HT1080 (cell line): Measurements from ENCODE around the gene PTPRD. TPM values are rescaled to one million over a fixed set of nuclear protein-coding genes. Genes with fewer than 3 reads are reported as not detected.
A peak's percentile ranks its signal among the peaks of the same experiment; 100 is the strongest.

Source experiments
- DNase-seq: peaks from one replicate; pipeline ENCODE4 v3.0.0-alpha.2; 2015; ENCODE audit warnings: low read depth
- total RNA-seq: library from RNA; depleted of rRNA; stranded (reverse); fragments of >200 nt; shearing (Covaris generic); gene quantifications from 2 replicates; pipeline ENCODE4 v1.2.3, GENCODE V29; 2014

Gene PTPRD
- total RNA-seq, 1 experiment from 2014 or later = 9.6 TPM

DNA sequence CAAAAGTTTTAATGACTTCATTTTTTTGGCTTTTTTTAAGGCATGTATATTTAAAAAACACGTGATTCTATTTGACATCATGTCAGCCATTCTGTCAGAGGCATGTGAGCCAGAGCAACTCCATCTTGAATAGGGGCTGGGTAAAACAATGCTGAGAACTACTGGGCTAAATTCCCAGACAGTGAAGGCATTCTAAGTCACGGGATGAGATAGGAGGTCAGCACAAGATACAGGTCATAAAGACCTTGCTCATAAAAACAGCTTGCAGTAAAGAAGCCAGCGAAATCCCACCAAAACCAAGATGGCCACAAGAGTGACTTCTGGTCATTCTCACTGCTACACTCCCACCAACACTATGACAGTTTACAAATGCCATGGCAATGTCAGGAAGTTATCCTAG lies 1812.6 kb downstream of the PTPRD start:
- DNase-seq = no peak

DNA sequence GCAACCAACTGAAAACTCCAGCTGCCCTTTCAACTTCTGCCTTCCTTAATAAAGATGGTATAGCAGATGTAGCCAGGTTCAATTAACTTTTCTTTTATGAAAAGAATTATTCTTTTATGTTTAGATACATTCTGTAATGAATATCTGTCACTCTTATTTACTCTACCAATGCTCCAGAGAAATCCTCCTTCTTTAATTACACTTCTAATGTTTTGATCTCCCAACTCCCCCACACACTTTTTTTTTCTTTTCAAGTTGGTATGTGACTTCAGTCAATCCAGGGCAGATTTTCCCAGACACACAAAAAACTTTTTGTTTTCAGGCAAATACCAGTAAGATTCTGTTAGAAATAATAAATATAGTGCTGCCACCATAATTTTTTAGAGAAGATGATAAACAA lies 1813.2 kb downstream of the PTPRD start:
- no peak for DNase-seq

DNA sequence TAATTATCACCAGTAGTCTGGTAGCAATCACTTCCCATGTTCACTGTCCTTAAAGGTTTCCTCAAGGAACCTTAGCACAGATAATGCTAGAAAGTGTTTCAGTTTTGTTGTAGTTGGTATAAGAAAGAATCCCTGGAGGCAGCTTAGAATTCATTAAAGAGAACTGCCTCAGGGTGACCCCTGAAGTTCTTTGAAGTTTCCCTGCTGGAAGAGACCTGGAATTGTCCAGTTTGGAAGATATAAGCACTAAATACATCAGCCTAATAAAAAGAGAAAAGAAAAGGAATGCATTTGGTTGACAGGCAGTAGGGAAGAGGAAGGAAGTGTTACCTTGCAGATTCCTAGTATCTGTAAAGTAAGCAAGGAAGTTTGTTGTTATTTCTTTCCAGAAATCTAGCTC lies 1813.6 kb downstream of the PTPRD start:
- no peak for DNase-seq

DNA sequence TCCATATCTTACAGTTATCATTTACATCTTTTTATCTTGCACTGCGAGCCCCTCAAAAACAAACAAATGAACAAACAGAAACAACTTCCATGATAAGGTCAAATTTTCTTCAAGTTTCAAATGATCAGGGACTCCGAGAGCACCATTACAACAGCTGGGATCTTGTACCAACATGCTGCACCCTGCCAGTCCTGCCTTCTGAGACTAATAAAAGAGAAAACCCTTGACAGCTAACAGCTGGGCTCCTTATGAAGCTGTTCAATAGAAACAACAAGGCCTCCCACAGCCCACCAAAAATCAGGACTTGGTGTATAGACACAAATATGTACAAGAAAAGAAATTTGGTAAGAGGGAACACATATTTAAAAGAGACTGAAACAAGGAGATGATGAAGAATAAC lies 1828.0 kb downstream of the PTPRD start:
- DNase-seq = no peak

DNA sequence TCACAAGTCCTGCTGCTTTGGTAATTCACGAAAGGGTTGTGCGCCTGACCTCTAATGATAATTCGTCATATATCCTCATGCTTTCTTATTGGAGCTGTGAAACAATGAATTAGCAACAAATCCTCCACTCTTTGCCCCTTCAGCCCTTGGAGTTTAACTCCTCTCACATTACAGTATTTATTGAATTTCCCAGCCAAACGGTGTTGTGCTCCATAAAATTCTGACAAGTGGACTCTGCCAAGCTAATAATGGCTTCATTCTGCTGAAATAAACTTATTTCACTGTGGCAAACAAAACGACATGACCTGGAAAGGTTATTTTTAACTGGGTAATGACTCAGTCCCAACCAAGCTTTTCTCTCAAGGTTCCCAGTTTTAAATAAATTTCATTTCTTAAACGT lies 1828.9 kb downstream of the PTPRD start:
- no peak for DNase-seq

DNA sequence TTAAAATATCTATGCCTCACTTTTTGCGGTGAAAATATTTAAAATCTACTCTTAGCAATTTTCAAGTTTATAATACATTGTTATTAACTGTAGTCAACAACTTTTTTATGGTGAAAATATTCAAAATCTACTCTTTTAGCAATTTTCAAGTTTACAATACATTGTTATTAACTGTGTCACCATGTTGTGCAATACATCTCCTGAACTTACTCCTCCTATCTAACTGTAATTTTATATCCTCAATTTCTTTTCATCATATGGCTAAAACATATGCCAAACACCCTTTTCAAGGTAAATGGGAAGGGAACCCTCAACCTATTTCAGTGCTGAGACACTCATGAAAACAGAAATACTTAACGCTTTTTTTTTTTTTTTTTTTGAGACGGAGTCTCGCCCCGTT lies 1830.6 kb downstream of the PTPRD start:
- DNase-seq = no peak

DNA sequence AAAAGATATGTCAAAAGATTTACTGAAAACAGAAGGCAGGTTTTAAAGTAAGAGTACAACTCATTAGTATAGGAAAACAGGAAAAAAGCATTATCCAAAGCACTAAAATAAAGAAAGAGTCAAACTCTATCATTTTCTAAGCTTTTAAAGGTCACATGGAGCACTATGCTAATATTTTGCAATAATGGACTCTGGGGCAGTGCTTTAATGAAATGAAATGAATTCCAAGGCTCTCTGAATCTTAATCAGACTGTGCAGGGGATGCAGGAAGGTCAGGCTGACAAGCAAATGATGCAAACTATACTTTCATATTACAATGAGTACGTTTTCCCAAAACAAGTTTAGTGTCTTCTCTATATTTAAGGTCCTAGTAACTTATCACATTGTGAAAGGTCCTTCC lies 1831.3 kb downstream of the PTPRD start:
- DNase-seq = no peak

DNA sequence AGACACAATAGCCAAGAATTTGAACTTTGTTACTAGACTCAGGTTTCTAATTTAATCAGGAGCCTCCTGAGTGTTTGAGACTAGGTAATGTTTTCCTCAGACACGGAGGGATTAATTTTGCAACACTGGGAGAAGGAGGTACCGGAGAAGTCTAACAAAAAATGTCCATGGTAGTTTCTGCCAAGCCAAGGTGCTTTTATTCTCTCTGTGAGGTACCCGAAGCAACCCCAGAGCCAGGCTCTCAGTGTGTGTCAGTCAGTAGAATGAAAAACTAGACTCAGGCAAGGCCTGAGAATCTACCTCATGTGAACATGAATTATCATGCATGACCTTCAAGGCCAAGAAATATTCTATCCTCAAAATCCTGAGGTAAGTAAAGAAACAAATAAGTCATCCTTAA lies 1832.4 kb downstream of the PTPRD start:
- DNase-seq = no peak

DNA sequence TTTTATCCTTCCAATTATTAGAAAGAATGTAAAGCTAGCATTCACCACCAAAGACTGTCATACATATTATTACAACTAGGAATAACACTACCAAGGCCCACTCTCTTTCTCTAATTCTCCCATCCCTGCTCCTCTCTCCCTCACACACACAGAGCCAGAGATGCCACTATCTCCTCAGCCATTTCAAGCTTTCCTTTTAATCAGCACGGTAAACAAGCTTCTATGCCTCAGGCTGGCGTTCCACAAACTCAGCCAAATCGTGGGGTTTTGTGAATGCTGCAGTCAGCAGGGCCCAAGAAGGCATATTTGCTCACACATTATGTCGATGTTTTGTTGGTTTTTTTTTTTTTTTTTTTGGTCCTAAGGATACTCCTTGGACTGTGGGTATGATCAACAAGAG lies 1833.3 kb downstream of the PTPRD start:
- no peak for DNase-seq

DNA sequence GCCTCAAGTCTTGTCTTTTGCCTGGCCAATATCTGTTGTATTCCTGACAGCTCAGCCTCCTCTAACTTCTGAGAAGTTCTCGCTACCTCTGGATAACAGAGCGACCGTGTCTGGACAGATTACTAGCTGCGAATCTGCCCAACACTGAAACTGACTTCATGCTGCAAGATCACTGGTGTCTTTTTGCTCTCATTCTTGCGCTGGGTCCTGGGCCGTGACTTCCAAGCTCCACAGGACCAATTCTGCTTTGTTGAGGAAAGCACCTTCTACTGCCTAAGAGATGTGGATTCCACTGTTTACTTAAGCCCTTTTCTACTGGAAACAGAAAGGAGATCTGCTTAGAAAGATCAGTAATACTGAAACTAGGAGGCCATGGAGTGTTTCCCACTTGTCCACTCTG lies 1834.4 kb downstream of the PTPRD start:
- DNase-seq = no peak

DNA sequence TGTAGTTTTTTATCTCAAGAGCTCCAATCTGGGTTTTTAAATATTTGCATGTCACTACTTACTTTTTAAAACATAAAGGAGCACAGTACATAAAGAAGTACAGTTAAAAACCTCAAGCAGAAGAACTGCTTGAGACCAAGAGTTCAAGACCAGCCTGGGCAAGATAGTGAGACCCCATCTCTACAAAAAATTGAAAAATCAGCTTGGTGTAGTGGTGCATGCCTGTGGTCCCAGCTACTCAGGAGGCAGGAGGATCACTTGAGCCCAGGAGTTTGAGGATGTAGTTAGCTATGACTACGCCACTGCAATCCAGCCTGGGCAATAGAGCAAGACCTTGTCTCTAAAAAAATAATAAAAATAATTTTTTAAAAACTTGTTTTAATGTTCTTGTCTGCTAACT lies 1840.5 kb downstream of the PTPRD start:
- DNase-seq = no peak

DNA sequence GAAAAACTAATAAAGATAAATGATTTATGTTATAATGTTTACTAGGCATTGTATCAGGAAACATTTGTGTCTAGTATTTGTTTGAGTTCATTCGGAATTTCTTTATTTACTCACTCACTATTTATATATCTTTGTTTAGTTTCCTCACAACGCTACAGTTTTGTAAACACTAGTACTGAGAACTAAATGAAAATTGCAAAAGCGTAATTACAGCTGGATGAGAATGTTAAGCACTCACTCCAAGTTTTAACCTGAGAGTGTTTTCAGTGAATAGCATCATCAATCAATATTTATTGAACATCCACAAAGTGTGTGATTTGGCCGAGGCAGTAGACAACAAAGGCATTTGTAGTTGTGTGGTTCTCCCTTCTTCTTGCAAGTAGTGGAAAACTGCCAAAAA lies 1843.6 kb downstream of the PTPRD start:
- no peak for DNase-seq

DNA sequence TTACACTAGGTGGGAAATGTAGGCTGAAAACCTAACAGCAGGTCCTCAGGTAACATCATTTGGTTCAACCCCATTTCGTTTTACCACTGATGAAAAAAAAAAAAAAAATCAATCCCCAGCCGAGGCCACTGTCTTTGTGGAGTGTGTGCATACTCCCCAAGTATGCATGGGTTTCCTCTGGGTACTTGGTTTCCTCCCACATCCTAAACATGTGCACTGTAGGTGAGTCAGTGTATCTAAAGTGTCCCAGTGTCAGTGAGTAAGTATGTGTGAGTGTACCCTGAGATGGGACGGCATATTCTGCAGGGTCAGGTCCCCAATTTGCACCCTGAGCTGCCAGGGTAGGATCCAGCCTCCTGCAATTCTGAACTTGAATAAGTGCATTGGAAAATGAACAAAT lies 1846.7 kb downstream of the PTPRD start:
- DNase-seq = peak; percentile 73

DNA sequence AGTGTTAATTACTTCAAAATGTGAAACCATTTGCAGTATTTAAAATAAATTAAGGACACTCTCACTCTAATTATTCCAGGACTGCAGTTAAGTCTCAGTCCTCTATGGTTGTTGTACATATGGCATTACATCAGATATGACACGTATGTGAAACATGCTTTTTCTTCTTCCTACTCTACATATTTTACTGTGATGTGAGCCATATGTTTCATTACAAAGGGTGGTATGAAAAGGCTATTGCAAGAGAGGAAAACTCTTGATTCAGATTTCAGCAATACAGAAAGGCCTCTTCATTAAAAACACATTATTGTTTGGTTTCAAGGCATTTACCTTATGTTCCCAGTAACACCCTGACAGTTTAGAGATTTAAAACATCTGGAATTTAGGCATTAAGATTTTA lies 1848.8 kb downstream of the PTPRD start:
- DNase-seq = no peak

DNA sequence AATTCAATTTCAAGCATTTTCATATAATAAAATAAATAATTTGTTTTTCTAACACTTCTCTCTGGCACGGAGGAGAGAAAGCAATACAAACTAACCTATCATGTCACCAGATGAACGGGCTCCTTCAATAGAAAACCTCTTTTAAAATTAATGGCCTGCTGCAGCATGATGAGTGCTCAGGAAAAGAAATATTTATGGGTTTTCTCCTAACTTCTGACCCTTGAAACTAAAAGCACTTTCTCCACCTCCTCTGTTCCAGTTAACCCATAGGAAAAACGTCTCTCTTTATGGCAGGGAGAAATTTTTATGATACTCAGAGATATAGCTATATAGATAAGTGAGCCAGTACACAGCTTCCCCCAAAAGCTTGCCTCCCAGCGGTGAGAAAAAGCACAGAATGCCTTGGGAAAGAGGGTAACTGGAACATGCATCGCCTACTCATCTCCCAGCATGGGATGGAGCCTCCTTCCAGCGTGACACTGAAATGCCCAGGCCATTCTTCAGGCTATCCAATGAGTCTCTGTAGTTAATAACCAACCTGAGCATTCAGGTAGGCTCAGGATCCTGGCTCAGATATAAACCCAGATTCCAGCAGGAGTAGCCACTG lies 1850.2 kb downstream of the PTPRD start:
- no peak for DNase-seq

DNA sequence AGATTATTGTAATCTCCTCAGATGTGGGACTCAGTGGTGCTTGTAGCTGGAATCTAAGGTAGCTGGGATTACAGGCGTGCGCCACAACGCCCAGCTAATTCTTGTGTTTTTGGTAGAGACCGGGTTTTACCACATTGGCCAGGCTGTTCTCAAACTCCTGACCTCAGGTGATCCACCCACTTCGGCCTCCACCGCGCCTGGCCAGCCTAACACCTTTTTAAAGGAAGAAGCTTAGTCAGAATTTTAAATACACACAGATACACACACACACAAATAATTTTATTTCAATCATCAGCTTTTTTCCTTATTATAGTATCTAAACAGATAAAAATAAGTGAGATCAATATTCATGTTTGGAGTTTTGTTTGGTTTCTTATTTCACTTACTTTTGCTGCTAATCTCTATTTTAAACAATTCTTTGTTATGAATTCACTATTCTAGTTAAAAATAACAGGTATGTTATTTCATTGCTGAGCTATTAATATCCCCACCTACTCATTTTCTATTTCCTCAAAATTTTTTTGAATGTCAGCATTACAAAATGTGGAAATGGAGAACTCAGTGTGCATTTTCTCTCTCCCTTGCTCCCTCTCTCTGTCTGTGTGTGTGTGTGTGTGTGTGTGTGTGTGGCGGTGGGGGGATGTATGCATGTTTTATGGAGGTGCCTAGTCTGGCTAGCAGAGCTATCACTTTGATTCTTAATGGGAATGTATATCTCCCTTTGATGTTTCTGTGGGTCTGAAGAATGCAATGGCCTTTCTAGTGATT lies 1852.6 kb downstream of the PTPRD start:
- no peak for DNase-seq

DNA sequence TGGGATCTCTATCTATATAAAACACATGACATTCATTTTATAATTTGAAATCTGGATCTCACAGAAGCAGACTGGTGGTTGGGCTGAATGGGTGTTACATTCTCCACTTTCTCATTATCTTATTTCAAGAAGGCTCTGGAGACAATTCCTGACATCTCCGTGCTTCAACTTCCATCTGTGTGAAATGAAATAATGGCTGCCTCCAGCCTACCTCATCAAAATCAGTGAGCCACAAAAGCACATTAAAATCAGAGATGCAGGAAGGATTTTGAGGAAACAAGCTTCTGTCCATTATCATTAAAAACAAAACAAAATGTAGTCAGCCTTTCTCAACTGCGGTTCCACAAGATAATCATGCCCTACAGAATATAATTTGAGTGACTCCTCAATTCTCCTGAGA lies 1854.9 kb downstream of the PTPRD start:
- no peak for DNase-seq

DNA sequence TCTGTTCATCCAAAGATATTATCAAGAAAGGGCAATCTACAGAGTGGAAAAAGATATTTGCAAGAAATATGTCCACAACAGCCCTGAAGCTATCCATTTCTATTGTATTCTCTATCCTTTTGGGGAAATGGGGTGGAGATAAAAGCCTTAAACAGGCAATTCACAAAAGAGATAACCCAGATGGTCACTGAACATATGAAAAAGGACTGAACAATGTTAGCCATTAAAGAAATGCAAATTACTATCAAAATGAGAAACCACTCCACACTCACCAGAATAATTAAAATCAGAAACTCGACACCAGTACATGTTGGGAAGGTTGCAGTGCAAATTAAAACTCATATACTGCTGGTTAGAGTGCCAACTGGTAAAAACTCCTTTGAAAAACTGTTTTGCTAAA lies 1858.1 kb downstream of the PTPRD start:
- DNase-seq = no peak

DNA sequence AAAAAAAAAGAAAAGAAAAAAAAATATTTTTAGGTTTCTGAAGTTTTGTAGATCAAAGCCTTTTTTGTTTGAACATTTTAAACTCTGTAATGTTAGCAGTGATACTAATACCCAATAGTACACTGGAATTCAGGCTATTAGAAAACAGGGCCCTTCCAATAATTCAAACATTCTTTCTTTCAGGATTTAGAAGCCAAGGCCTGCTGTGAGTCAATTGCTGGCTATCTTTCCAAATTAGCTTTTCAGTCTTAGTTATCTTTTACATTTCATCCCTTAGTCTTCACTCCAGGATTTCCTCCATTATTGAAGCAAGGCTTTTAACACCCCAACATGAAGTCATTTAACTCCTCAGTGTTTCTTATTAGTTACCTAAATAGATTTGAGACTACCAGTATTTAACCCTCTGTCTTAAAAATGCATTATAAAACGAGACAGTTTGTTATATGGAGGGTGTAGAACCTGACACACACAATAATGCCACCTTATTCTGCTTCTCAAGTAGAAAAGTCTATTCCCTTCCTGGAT lies 1861.3 kb downstream of the PTPRD start:
- no peak for DNase-seq

DNA sequence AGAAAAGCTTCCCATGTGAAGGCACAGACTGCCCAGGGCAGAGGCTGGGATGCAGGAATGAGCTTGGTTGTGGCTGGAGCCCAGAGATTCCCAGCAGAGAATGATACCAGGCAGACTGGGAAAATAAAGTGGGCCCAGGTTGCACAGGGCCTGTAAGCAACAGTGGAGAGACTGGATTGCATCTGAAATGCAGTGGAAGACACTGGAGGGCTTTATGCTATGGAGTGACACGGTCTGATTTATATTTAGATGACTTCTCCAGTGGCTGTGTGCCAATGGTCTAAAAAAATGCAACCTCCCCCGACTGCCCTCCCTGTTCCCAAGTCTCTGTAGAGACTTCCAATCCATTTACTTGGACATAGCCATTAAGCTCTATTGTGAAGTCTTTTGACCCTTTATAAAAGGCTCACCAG lies 1862.2 kb downstream of the PTPRD start:
- DNase-seq = peak; percentile 43

DNA sequence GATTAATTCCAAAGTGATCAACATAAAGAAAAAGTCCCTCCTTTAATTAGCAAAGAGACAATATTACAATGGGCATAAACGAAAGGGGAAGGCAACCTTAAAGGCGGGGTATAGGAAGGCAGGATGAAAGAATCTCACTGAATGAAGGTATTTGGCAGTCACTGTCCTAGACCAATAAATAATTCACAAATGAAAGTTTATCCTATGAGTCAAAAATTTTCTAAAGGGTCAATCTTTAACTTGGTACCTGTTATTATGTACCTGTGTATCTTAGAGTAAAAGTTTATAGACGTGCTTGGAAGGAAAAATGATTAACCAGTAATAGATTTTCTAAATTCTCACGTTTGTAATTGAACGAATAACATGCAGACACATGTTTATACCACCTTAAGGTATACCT lies 1867.5 kb downstream of the PTPRD start:
- DNase-seq = no peak

DNA sequence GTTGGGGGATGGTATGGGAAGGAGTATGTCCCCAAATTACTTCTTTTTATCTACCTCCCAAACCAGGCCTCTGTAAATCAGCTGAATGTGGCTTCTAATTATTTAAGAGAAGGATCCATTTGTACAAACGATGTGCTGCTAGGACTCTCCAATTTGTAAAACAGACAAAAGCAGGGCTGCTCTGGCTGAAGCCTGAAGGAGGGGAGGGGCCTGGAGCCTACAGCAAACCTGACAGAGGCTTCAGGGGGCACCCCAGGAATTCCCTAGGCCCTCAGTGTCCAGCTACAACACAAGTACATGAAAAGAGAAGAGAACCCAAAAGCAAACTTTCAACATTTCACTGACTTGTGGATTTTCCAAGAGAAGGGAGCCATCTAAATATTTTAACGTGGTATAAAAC lies 1873.9 kb downstream of the PTPRD start:
- no peak for DNase-seq

DNA sequence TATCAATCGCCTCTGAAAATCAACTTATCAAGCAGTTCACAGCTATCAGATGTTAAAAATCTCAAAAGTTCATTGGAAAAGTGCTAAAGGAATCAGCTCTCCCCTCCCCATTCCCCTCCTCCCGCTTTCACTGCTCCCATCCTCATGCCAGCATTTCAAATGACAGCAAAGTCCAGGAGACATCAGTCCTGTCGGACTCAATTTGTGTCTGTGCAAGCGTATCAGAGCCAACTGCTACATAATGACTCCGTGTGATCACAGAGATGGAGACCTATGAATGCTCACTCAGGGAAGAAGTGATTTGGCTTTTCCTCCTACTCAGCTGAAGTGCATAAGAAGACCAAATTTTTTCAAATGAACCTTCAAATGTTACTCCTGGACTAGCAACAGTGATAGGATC lies 1876.0 kb downstream of the PTPRD start:
- no peak for DNase-seq
